NCI-H187 treated with DMSO at 0.1 percent for 48 hours (cell line): Measurements from ENCODE around the gene CD226.
"Not testable (repeated sequence)": the region's sequence is repeated elsewhere in the genome, so short reads cannot be mapped to it uniquely, and the experiment has no call there.

ENCODE experiments used
- DNase-seq: peaks from one replicate; lab custom pipeline; 2025; lab: John Stamatoyannopoulos, UW

Gene CD226

GRCh38 chr18:69947361-69948133 lies at the start of gene CD226:
CD226 (minus strand) TSS chr18:69947873; CDS start chr18:69947406, 467 bp downstream.
- no peak for DNase-seq

- DNase-seq = no peak
Observed at GRCh38 chr18:69996951-69997798, 49.5 kb upstream of the CD226 start.

- no peak for DNase-seq
Observed at GRCh38 chr18:69996417-69996816, 48.7 kb upstream of the CD226 start.

- no peak for DNase-seq
Observed at GRCh38 chr18:69995774-69996173, 48.1 kb upstream of the CD226 start.

GRCh38 chr18:69992776-69993175 lies 45.1 kb upstream of the CD226 start:
- DNase-seq = no peak

GRCh38 chr18:69987870-69988269 lies 40.2 kb upstream of the CD226 start:
- no peak for DNase-seq

- DNase-seq = no peak
Observed at GRCh38 chr18:69985239-69985638, 37.6 kb upstream of the CD226 start.

GRCh38 chr18:69982417-69982816 lies 34.7 kb upstream of the CD226 start:
- DNase-seq = no peak

GRCh38 chr18:69981948-69982347 lies 34.3 kb upstream of the CD226 start:
- DNase-seq = no peak

- DNase-seq = no peak
Observed at GRCh38 chr18:69980982-69981804, 33.5 kb upstream of the CD226 start.

- no peak for DNase-seq
Observed at GRCh38 chr18:69980509-69980908, 32.8 kb upstream of the CD226 start.

- no peak for DNase-seq
Observed at GRCh38 chr18:69978732-69979715, 31.4 kb upstream of the CD226 start.

- DNase-seq = not testable (repeated sequence)
Observed at GRCh38 chr18:69975294-69975693, 27.6 kb upstream of the CD226 start.

- DNase-seq = no peak
Observed at GRCh38 chr18:69974365-69974764, 26.7 kb upstream of the CD226 start.

- no peak for DNase-seq
Observed at GRCh38 chr18:69969491-69969890, 21.8 kb upstream of the CD226 start.

GRCh38 chr18:69968039-69968438 lies 20.4 kb upstream of the CD226 start:
- no peak for DNase-seq

GRCh38 chr18:69963196-69963595 lies 15.5 kb upstream of the CD226 start:
- no peak for DNase-seq

GRCh38 chr18:69961718-69962117 lies 14.0 kb upstream of the CD226 start:
- no peak for DNase-seq

- DNase-seq = no peak
Observed at GRCh38 chr18:69958422-69958821, 10.7 kb upstream of the CD226 start.

GRCh38 chr18:69957747-69958146 lies 10.1 kb upstream of the CD226 start:
- DNase-seq = no peak
